ENCODE data around the gene CTAGE1.

- TF ChIP-seq CTCF (conservative IDR thresholded peaks at IDR 0.05; ENCODE audit: low read depth, low read length): no peak
- TF ChIP-seq EZH2phosphoT487 (IDR thresholded peaks at IDR 0.05; ENCODE audit: borderline replicate concordance, low read length): no peak
- TF ChIP-seq EZH2 (IDR thresholded peaks at IDR 0.05; ENCODE audit: low read length, unreplicated experiment): no peak
Observed at GRCh38 chr18:22459491-22459890, 41.8 kb upstream of the CTAGE1 start.

Data from PC-3 (cell line).